Thymus (tissue), 2 donors: ENCODE results near the gene VPS51. TPM values are rescaled to one million over a fixed set of nuclear protein-coding genes. Genes with fewer than 3 reads are reported as not detected.

Experiments
- polyA plus RNA-seq: library from polyadenylated mRNA; stranded (reverse); fragments of 200-250 nt; gene quantifications from one replicate; pipeline ENCODE4 v1.2.3, GENCODE V29; 2013
- total RNA-seq: library from RNA; stranded (reverse); fragments of 120-200 nt; gene quantifications from one replicate; pipeline ENCODE4 v1.2.4, GENCODE V29; 2013
- donor health status: healthy.

Gene VPS51
- total and polyA plus RNA-seq, 2 donors = 110 to 121 TPM

Other genes starting within 250 kb of the VPS51 start
- 17.3 TPM for gene EHD1, start 217.6 kb upstream of the VPS51 start, total RNA-seq
- 32.3 TPM for gene EHD1, start 217.6 kb upstream of the VPS51 start, polyA plus RNA-seq
- 6.3 TPM for gene ATG2A, start 179.0 kb upstream of the VPS51 start, total RNA-seq
- gene ATG2A, start 179.0 kb upstream of the VPS51 start, polyA plus RNA-seq = 35.2 TPM
- 4.4 TPM for gene PPP2R5B, start 171.5 kb upstream of the VPS51 start, total RNA-seq
- gene PPP2R5B, start 171.5 kb upstream of the VPS51 start, polyA plus RNA-seq = 18.3 TPM
- 0.47 TPM for gene GPHA2, start 160.3 kb upstream of the VPS51 start, total RNA-seq
- 1.6 TPM for gene GPHA2, start 160.3 kb upstream of the VPS51 start, polyA plus RNA-seq
- gene MAJIN, start 124.1 kb upstream of the VPS51 start, total RNA-seq = 0.14 TPM
- gene MAJIN, start 124.1 kb upstream of the VPS51 start, polyA plus RNA-seq = 0.50 TPM
- gene BATF2, start 99.2 kb upstream of the VPS51 start, total RNA-seq = 0.90 TPM
- gene BATF2, start 99.2 kb upstream of the VPS51 start, polyA plus RNA-seq = 3.1 TPM
- 42.8 TPM for gene ARL2, start 82.1 kb upstream of the VPS51 start, total RNA-seq
- 52.0 TPM for gene ARL2, start 82.1 kb upstream of the VPS51 start, polyA plus RNA-seq
- 10.6 TPM for gene SNX15, start 68.8 kb upstream of the VPS51 start, total RNA-seq
- gene SNX15, start 68.8 kb upstream of the VPS51 start, polyA plus RNA-seq = 15.4 TPM
- gene SAC3D1, start 55.0 kb upstream of the VPS51 start, total RNA-seq = 11.2 TPM
- 11.5 TPM for gene SAC3D1, start 55.0 kb upstream of the VPS51 start, polyA plus RNA-seq
- 5.1 TPM for gene NAALADL1, start 37.7 kb upstream of the VPS51 start, total RNA-seq
- 9.0 TPM for gene NAALADL1, start 37.7 kb upstream of the VPS51 start, polyA plus RNA-seq
- gene CDCA5, start 12.2 kb upstream of the VPS51 start, total RNA-seq = 26.8 TPM
- gene CDCA5, start 12.2 kb upstream of the VPS51 start, polyA plus RNA-seq = 2.2 TPM
- gene ZFPL1, start 12.0 kb upstream of the VPS51 start, total RNA-seq = 16.8 TPM
- 42.5 TPM for gene ZFPL1, start 12.0 kb upstream of the VPS51 start, polyA plus RNA-seq
- gene TM7SF2, start 15.7 kb downstream of the VPS51 start, total RNA-seq = 16.1 TPM
- 35.8 TPM for gene TM7SF2, start 15.7 kb downstream of the VPS51 start, polyA plus RNA-seq
- 10.1 TPM for gene ZNHIT2, start 21.5 kb downstream of the VPS51 start, total RNA-seq
- 16.5 TPM for gene ZNHIT2, start 21.5 kb downstream of the VPS51 start, polyA plus RNA-seq
- gene FAU, start 25.9 kb downstream of the VPS51 start, total RNA-seq = 1,067 TPM
- 1,132 TPM for gene FAU, start 25.9 kb downstream of the VPS51 start, polyA plus RNA-seq
- gene MRPL49, start 26.1 kb downstream of the VPS51 start, total RNA-seq = 42.3 TPM
- 36.2 TPM for gene MRPL49, start 26.1 kb downstream of the VPS51 start, polyA plus RNA-seq
- gene SYVN1, start 38.3 kb downstream of the VPS51 start, total RNA-seq = 3.6 TPM
- gene SYVN1, start 38.3 kb downstream of the VPS51 start, polyA plus RNA-seq = 22.7 TPM
- not detected for gene SPDYC, start 74.0 kb downstream of the VPS51 start, total RNA-seq
- gene SPDYC, start 74.0 kb downstream of the VPS51 start, polyA plus RNA-seq = 0.11 TPM
- 31.9 TPM for gene CAPN1, start 85.7 kb downstream of the VPS51 start, total RNA-seq
- 104 TPM for gene CAPN1, start 85.7 kb downstream of the VPS51 start, polyA plus RNA-seq
- 21.0 TPM for gene POLA2, start 165.7 kb downstream of the VPS51 start, total RNA-seq
- 7.3 TPM for gene POLA2, start 165.7 kb downstream of the VPS51 start, polyA plus RNA-seq
- gene CDC42EP2, start 218.7 kb downstream of the VPS51 start, total RNA-seq = 0.33 TPM
- gene CDC42EP2, start 218.7 kb downstream of the VPS51 start, polyA plus RNA-seq = 3.2 TPM
- 29.7 TPM for gene DPF2, start 237.6 kb downstream of the VPS51 start, total RNA-seq
- gene DPF2, start 237.6 kb downstream of the VPS51 start, polyA plus RNA-seq = 30.8 TPM